Gastrocnemius medialis (tissue), 4 donors: ENCODE data around the gene SATB2.

Experiments used
- POLR2A ChIP-seq, 2 donors: fragments of 450-650 bp; IDR thresholded peaks; one replicate each; pipeline ENCODE4 v1.6.1; 2017; ENCODE audit warnings: antibody characterized with exemption in 2 of 2, mild to moderate bottlenecking in 2 of 2, moderate library complexity in 2 of 2
- TF ChIP-seq, protein P1 (sequence below), 5 experiments: fragments of 450-650 bp in 3 of 5; fragments of 200-600 bp in 2 of 5; sonication (generic) in 2 of 5; IDR thresholded peaks in 4 of 5; conservative IDR thresholded peaks in 1 of 5; 1 replicate in 4 of 5; 2 replicates in 1 of 5; pipeline ENCODE4 v1.5.1; 2016 to 2019; ENCODE audit warnings: antibody characterized with exemption in 5 of 5, mild to moderate bottlenecking in 3 of 5, moderate library complexity in 3 of 5

DNA sequence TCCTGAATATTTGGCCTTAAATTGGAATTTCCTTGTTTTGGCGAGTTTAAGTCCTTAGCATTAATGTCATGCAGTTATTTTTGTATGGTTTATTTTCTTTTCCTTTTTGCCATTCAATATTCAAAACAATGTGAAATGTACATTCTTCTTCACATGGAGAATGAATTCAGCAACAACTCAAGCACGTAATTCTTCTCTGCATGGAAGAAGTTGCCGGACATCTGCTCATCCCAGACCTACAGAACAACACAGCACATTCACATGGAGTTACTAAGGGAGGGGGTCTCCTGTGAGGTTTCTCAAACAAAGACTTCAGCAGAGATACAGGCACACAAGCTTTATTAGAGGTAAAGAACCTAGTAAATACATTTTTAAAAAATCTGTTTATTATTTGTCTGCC lies 236.8 kb downstream of the SATB2 start:
- TF ChIP-seq, protein P1, sequence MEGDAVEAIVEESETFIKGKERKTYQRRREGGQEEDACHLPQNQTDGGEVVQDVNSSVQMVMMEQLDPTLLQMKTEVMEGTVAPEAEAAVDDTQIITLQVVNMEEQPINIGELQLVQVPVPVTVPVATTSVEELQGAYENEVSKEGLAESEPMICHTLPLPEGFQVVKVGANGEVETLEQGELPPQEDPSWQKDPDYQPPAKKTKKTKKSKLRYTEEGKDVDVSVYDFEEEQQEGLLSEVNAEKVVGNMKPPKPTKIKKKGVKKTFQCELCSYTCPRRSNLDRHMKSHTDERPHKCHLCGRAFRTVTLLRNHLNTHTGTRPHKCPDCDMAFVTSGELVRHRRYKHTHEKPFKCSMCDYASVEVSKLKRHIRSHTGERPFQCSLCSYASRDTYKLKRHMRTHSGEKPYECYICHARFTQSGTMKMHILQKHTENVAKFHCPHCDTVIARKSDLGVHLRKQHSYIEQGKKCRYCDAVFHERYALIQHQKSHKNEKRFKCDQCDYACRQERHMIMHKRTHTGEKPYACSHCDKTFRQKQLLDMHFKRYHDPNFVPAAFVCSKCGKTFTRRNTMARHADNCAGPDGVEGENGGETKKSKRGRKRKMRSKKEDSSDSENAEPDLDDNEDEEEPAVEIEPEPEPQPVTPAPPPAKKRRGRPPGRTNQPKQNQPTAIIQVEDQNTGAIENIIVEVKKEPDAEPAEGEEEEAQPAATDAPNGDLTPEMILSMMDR (IDR thresholded peaks at IDR 0.05 in 4 of 5, conservative IDR thresholded peaks at IDR 0.05 in 1 of 5), result no peak
- TF ChIP-seq POLR2A (IDR thresholded peaks at IDR 0.05), result no peak
